HepG2 (cell line): ENCODE data around the gene SDR39U1. TPM values are rescaled to one million over a fixed set of nuclear protein-coding genes. Genes with fewer than 3 reads are reported as not detected.

ENCODE experiments used
- AHDC1 ChIP-seq: sonication (generic); formaldehyde crosslinking; IDR thresholded peaks from 2 replicates; pipeline ENCODE4 v1.5.1; 2020; ENCODE audit warnings: mild to moderate bottlenecking, missing genetic modification reagents, borderline replicate concordance
- BHLHE40 ChIP-seq: IDR thresholded peaks from 2 replicates; pipeline ENCODE4 v1.6.1; 2011; ENCODE audit warnings: low read length, improper control_type of control experiment
- ERF ChIP-seq: IDR thresholded peaks from 2 replicates; pipeline ENCODE4 v1.6.1; 2018; ENCODE audit warnings: missing biosample characterization, missing genetic modification reagents
- FOXP1 ChIP-seq, 2 experiments: fragments of 450-650 bp in 1 of 2; IDR thresholded peaks; 2 replicates each; pipeline ENCODE4 v1.6.1; 2017 to 2018; ENCODE audit warnings: antibody characterized with exemption in 1 of 2
- HNRNPLL ChIP-seq: fragments of 200-400 bp; formaldehyde crosslinking; IDR thresholded peaks from 2 replicates; pipeline ENCODE4 v1.6.1; 2017; ENCODE audit warnings: mild to moderate bottlenecking, low read depth, low read length; ENCODE audit not compliant: poor library complexity, severe bottlenecking
- NONO ChIP-seq, 2 experiments: fragments of 450-650 bp in 1 of 2; sonication (generic) in 1 of 2; formaldehyde crosslinking in 1 of 2; IDR thresholded peaks in 1 of 2; conservative IDR thresholded peaks in 1 of 2; 2 replicates each; pipeline versions ENCODE4 v1.6.1 to v1.8.0; 2017 to 2022; ENCODE audit warnings: mild to moderate bottlenecking in 1 of 2, missing genetic modification reagents in 1 of 2, moderate library complexity in 1 of 2
- NR2F2 ChIP-seq: IDR thresholded peaks from 2 replicates; pipeline ENCODE4 v1.6.1; 2012; ENCODE audit warnings: low read depth, inconsistent platforms, borderline replicate concordance
- PHB2 ChIP-seq: fragments of 450-650 bp; IDR thresholded peaks from 2 replicates; pipeline ENCODE4 v1.6.1; 2018; ENCODE audit not compliant: partially characterized antibody
- TRAFD1 ChIP-seq: sonication (generic); formaldehyde crosslinking; IDR thresholded peaks from 2 replicates; pipeline ENCODE4 v1.5.1; 2020; ENCODE audit warnings: missing genetic modification reagents, mild to moderate bottlenecking, borderline replicate concordance
- ZFP37 ChIP-seq: sonication (generic); formaldehyde crosslinking; IDR thresholded peaks from 2 replicates; pipeline ENCODE4 v1.4.0; 2020; ENCODE audit warnings: missing genetic modification reagents, borderline replicate concordance
- ZFP82 ChIP-seq: sonication (generic); formaldehyde crosslinking; IDR thresholded peaks from 2 replicates; pipeline ENCODE4 v1.5.1; 2020; ENCODE audit warnings: mild to moderate bottlenecking, missing genetic modification reagents, borderline replicate concordance
- ZKSCAN5 ChIP-seq: sonication (generic); formaldehyde crosslinking; IDR thresholded peaks from 2 replicates; pipeline ENCODE4 v1.5.1; 2020; ENCODE audit warnings: mild to moderate bottlenecking, missing genetic modification reagents
- ZMYM2 ChIP-seq: sonication (generic); formaldehyde crosslinking; IDR thresholded peaks from 2 replicates; pipeline ENCODE4 v1.8.0; 2022; ENCODE audit warnings: mild to moderate bottlenecking, missing genetic modification reagents
- ZNF230 ChIP-seq: sonication (generic); formaldehyde crosslinking; IDR thresholded peaks from 2 replicates; pipeline ENCODE4 v1.4.0; 2020; ENCODE audit warnings: mild to moderate bottlenecking, missing genetic modification reagents
- ZNF329 ChIP-seq: sonication (generic); formaldehyde crosslinking; IDR thresholded peaks from 2 replicates; pipeline ENCODE4 v1.9.0; 2021; ENCODE audit warnings: low read depth, mild to moderate bottlenecking, missing genetic modification reagents
- ZNF367 ChIP-seq: sonication (generic); formaldehyde crosslinking; IDR thresholded peaks from 2 replicates; pipeline ENCODE4 v1.4.0; 2020; ENCODE audit warnings: missing genetic modification reagents, borderline replicate concordance
- ZNF446 ChIP-seq: sonication (generic); formaldehyde crosslinking; IDR thresholded peaks from 2 replicates; pipeline ENCODE4 v1.5.0; 2020; ENCODE audit warnings: mild to moderate bottlenecking, missing genetic modification reagents
- ZNF451 ChIP-seq: sonication (generic); formaldehyde crosslinking; IDR thresholded peaks from 2 replicates; pipeline ENCODE4 v1.5.0; 2020; ENCODE audit warnings: mild to moderate bottlenecking, missing genetic modification reagents
- ZNF510 ChIP-seq: sonication (generic); formaldehyde crosslinking; IDR thresholded peaks from 2 replicates; pipeline ENCODE4 v1.4.0; 2020; ENCODE audit warnings: low read depth, mild to moderate bottlenecking, missing genetic modification reagents
- ZNF83 ChIP-seq: sonication (generic); formaldehyde crosslinking; IDR thresholded peaks from 2 replicates; pipeline ENCODE4 v1.4.0; 2020; ENCODE audit warnings: missing genetic modification reagents, mild to moderate bottlenecking, borderline replicate concordance
- polyA plus RNA-seq, 8 experiments: library from polyadenylated mRNA; depleted of rRNA in 3 of 8; stranded (reverse) in 7 of 8; unstranded in 1 of 8; fragments of >200 nt; fragmentation: Illumina TruSeq in 4 of 8; extraction: Trizol in 4 of 8; gene quantifications; 2 replicates each; pipeline versions ENCODE4 v1.2.1 to v1.2.3, GENCODE V29; 2011 to 2016; ENCODE audit warnings: low read depth in 4 of 8, missing spikeins in 1 of 8, mixed read lengths in 1 of 8; ENCODE audit not compliant: insufficient read depth in 1 of 8
- total RNA-seq, 5 experiments: library from RNA; depleted of rRNA; stranded (reverse); fragments of >200 nt; fragmentation: Illumina TruSeq; extraction: Trizol; gene quantifications; 2 replicates each; pipeline ENCODE4 v1.2.3, GENCODE V29; 2016; ENCODE audit warnings: low read depth in 1 of 5
- TF ChIP-seq, protein P1 (sequence below): IDR thresholded peaks from 2 replicates; pipeline ENCODE4 v1.6.1; 2016; ENCODE audit warnings: missing biosample characterization, missing genetic modification reagents, low read depth

Gene SDR39U1
- total and polyA plus RNA-seq, 2 of the 13 experiments (the other 11 are each of a cell fraction or from before 2014, with no cell fraction given), result 34.4 to 129 TPM

- TF ChIP-seq TRAFD1, result 0 out of 2 replicates have a peak, but pooled peaks have one; percentile 31
- no peak for TF ChIP-seq NR2F2
- no peak for TF ChIP-seq ZFP82 (CRISPR knock-in tag)
- TF ChIP-seq ZNF510, result no peak
- TF ChIP-seq ZNF446 (CRISPR knock-in tag), result no peak
- TF ChIP-seq PHB2, result no peak
- TF ChIP-seq FOXP1 (IDR thresholded peaks at IDR 0.05), result no peak
- no peak for TF ChIP-seq FOXP1 (CRISPR knock-in tag; IDR thresholded peaks at IDR 0.05)
- no peak for TF ChIP-seq ZMYM2
- TF ChIP-seq ERF (CRISPR knock-in tag), result peak; percentile 82; the same call in 1 of the 2 replicates
- no peak for TF ChIP-seq ZNF329 (CRISPR knock-in tag)
- no peak for TF ChIP-seq ZNF451 (CRISPR knock-in tag)
- TF ChIP-seq ZNF230 (CRISPR knock-in tag), result 0 out of 2 replicates have a peak, but pooled peaks have one; percentile 37
- TF ChIP-seq ZKSCAN5, result no peak
- TF ChIP-seq AHDC1 (CRISPR knock-in tag), result no peak
- peak; percentile 57; the same call in 1 of the 2 replicates for TF ChIP-seq ZFP37 (CRISPR knock-in tag)
- 0 out of 2 replicates have a peak, but pooled peaks have one; percentile 17 for TF ChIP-seq ZNF83 (CRISPR knock-in tag)
- TF ChIP-seq ZNF367 (CRISPR knock-in tag), result no peak
- no peak for TF ChIP-seq NONO (IDR thresholded peaks at IDR 0.05)
- TF ChIP-seq NONO (CRISPR knock-in tag; conservative IDR thresholded peaks at IDR 0.05), result 0 out of 2 replicates have a peak, but pooled peaks have one; percentile 13
- TF ChIP-seq, protein P1, sequence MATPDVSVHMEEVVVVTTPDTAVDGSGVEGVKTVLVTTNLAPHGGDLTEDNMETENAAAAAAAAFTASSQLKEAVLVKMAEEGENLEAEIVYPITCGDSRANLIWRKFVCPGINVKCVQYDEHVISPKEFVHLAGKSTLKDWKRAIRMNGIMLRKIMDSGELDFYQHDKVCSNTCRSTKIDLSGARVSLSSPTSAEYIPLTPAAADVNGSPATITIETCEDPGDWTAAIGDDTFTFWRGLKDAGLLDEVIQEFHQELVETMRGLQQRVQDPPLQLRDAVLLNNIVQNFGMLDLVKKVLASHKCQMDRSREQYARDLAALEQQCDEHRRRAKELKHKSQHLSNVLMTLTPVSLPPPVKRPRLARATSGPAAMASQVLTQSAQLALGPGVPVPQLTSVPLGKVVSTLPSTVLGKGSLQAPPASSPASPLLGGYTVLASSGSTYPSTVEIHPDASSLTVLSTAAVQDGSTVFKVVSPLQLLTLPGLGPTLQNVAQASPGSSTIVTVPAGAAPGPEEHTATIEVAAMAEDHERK (CRISPR knock-in tag), result no peak
- TF ChIP-seq BHLHE40, result no peak
- no peak for TF ChIP-seq HNRNPLL
These were observed 6.1 kb downstream of the SDR39U1 start (continued) for GRCh38 chr14:24436355-24437019.
